Measurements from ENCODE around the gene LHX2.
"Not testable (repeated sequence)": the region's sequence is repeated elsewhere in the genome, so short reads cannot be mapped to it uniquely, and the experiment has no call there.

The LHX2 gene

GRCh38 chr9:124011460-124012301, at the start of gene LHX2:
Gene LHX2 (plus strand): TSS chr9:124011768. CDS start chr9:124012349, 581 bp downstream.
- peak; percentile 66 for DNase-seq
- Mint-ChIP-seq H3K9me3 (no peaks in the 10 kb centered on the region), H3K4me3 (peak within 1 kb of the TSS; percentile 27), H3K36me3 (ENCODE audit: low read depth) (no peaks in the 10 kb centered on the region), H3K27me3 (peaks cover 86% of the 10 kb centered on the region), H3K27ac (no peak within 1 kb of the TSS), H3K4me1 (ENCODE audit: low read depth) (peaks cover 44% of the 10 kb centered on the region)

DNA sequence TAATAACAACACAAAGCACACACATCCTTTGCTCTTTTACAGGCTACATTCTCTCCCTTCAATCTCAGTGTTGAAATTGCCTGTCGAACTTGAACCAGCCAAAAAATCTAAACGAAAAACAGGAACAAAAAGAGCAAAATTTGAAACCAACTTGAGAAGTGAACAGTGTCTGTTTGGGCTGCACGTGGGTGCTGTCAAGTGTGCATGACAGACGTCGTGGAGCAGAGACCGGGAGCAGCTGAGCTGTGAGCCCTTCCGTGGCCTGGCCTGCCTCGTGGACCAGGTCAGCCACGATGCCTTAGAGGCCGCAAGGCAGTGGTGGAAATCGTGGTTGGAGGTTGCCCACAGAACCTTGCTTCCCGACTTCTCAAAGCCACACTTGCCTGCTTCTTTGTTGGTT, 46.8 kb upstream of the LHX2 start:
- H3K9me3 Mint-ChIP-seq = no peaks in the 10 kb centered on the region
- no peaks in the 10 kb centered on the region for H3K36me3 Mint-ChIP-seq (ENCODE audit: low read depth)
- no peak overlapping the region for H3K4me3 Mint-ChIP-seq
- no peak overlapping the region for H3K27ac Mint-ChIP-seq
- H3K4me1 Mint-ChIP-seq (ENCODE audit: low read depth) = peaks cover 6% of the 10 kb centered on the region
- H3K27me3 Mint-ChIP-seq = peaks cover 75% of the 10 kb centered on the region
- no peak for DNase-seq

DNA sequence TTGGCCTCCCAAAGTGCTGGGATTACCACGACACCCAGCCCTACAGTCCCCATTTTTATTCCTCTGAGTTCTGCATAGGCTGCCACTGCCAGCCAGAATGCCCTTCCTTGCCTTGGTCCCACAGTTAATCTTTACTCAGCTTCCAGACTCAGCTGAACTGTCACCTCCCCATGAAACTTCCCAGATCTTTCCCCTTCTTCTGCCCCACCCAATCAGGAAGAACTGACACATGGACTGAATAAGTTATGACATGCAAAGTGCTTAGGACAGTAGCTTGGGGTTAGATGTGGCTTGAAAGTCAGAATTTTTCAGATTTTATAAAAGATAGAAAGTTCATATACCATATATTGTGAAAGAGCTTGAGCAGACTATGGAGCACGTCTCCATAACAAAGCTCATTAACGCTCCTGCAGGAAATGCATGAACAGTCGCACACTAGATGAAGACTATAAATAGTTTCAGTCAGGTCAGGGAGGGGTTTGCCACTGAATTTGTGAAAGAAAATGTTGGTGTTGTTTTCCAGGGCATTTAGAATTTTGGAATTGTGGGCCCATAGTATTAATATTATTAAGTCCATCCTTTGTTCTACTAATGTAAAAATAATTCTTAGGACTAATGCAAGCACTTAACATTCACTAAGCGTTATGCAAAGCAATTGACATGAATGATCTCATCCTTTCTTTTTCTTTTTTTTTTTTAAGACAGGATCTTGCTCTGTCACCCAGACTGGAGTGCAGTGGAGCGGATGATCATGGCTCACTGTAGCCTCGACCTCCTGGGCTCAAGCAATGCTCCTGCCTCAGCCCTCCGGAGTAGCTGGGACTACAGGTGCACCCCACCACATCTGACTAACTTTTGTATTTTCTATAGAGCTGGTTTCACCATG, 45.5 kb upstream of the LHX2 start:
- Mint-ChIP-seq H3K36me3 (ENCODE audit: low read depth) (no peaks in the 10 kb centered on the region), H3K4me3 (no peak overlapping the region), H3K27me3 (peaks cover 66% of the 10 kb centered on the region), H3K9me3 (no peaks in the 10 kb centered on the region), H3K27ac (no peak overlapping the region), H3K4me1 (ENCODE audit: low read depth) (peaks cover 6% of the 10 kb centered on the region)
- no peak for DNase-seq

DNA sequence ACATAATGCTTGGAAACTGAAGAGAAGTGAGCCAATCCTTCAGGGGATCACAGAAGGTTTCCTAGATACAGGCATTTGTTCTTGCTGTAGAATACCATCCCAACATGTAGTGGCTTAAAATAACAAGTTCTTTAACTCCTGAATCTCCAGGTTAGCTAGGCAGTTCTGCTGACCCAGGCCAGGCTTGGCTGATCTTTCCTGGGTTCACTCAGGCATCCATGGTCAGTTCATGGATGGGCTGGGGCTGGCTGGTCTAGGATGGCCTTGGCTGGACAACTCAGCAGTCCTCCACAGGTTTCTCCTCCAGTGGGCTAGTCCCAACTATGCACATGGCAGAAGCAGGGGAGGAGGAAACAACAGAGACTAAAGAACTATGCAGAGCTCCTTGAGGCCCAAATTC, 44.2 kb upstream of the LHX2 start:
- no peak overlapping the region for H3K27ac Mint-ChIP-seq

GRCh38 chr9:123972618-123973017, 39.0 kb upstream of the LHX2 start:
- no peak overlapping the region for H3K4me3 Mint-ChIP-seq
- H3K9me3 Mint-ChIP-seq = no peaks in the 10 kb centered on the region
- H3K27ac Mint-ChIP-seq = no peak overlapping the region
- H3K36me3 Mint-ChIP-seq (ENCODE audit: low read depth) = no peaks in the 10 kb centered on the region
- peaks cover 26% of the 10 kb centered on the region for H3K27me3 Mint-ChIP-seq
- H3K4me1 Mint-ChIP-seq (ENCODE audit: low read depth) = no peaks in the 10 kb centered on the region
- DNase-seq = no peak

More for the DNA sequence above, 44.2 kb upstream of the LHX2 start:
- Mint-ChIP-seq H3K4me1 (ENCODE audit: low read depth) (peaks cover 6% of the 10 kb centered on the region), H3K27me3 (peaks cover 55% of the 10 kb centered on the region), H3K36me3 (ENCODE audit: low read depth) (no peaks in the 10 kb centered on the region), H3K9me3 (no peaks in the 10 kb centered on the region), H3K4me3 (no peak overlapping the region)
- no peak for DNase-seq

DNA sequence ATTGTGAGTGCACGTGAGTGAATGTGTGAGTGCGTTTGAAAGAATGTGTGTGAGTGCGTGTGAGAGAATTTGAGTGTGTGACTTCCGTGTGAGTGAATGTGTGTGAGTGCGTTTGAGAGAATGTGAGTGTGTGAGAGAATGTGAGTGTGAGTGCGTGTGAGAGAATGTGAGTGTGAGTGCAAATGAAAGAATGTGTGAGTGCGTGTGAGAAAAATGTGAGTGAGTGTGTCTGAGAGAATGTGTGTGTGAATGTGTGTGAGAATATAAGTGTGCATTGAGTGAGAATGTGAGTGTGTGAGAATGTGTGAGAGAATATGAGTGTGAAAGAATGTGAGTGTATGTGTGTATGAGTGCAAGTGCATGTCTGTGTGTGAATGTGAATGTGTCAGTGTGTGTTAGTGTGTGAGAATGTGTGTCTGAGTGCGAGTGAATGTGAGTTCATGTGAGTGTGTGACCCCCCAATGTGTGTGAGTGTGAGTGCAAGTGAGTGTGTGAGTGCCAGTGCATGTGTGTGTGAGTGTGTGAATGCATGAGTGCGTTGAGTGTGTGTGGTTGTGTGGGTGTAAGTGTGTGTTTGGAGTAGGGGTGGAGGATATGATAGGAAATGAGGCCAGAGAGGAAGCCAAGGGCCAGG, 37.9 kb upstream of the LHX2 start:
- DNase-seq = no peak
- no peak overlapping the region for H3K27ac Mint-ChIP-seq
- no peaks in the 10 kb centered on the region for H3K4me1 Mint-ChIP-seq (ENCODE audit: low read depth)
- H3K9me3 Mint-ChIP-seq = no peaks in the 10 kb centered on the region
- no peaks in the 10 kb centered on the region for H3K36me3 Mint-ChIP-seq (ENCODE audit: low read depth)
- no peak overlapping the region for H3K4me3 Mint-ChIP-seq
- peaks cover 18% of the 10 kb centered on the region for H3K27me3 Mint-ChIP-seq

DNA sequence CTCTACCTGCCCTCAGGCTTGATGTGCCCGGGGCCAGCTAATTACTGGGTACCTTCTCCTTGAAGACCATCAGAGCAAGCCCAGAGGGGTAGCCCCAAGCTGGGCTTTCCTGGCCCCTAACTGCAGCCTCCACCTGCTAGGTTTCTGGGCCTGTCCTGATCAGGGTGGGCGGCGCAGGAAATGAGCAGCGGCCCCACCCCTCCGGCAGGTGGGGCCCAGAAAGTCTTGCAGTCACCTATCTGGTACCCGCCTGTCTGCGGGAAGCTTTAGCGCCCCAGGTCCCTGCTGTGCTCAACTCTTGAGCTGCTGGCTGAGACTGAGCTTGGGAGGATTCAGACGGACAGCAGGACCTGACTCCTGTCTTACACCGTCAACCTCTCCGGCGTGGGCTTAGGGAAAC, 37.1 kb upstream of the LHX2 start:
- H3K4me1 Mint-ChIP-seq (ENCODE audit: low read depth) = no peaks in the 10 kb centered on the region
- DNase-seq = no peak

GRCh38 chr9:123975871-123976270, 35.7 kb upstream of the LHX2 start:
- Mint-ChIP-seq H3K4me1 (ENCODE audit: low read depth) (no peaks in the 10 kb centered on the region), H3K4me3 (no peak overlapping the region), H3K27me3 (peaks cover 27% of the 10 kb centered on the region), H3K36me3 (ENCODE audit: low read depth) (no peaks in the 10 kb centered on the region), H3K9me3 (no peaks in the 10 kb centered on the region), H3K27ac (no peak overlapping the region)
- DNase-seq = no peak

More for the DNA sequence above, 37.1 kb upstream of the LHX2 start:
- H3K27me3 Mint-ChIP-seq = peaks cover 21% of the 10 kb centered on the region
- no peaks in the 10 kb centered on the region for H3K9me3 Mint-ChIP-seq
- H3K36me3 Mint-ChIP-seq (ENCODE audit: low read depth) = no peaks in the 10 kb centered on the region
- no peak overlapping the region for H3K4me3 Mint-ChIP-seq
- no peak overlapping the region for H3K27ac Mint-ChIP-seq

- not testable (repeated sequence) for H3K36me3 Mint-ChIP-seq (ENCODE audit: low read depth); DNase-seq; H3K9me3 Mint-ChIP-seq; H3K27ac Mint-ChIP-seq; H3K4me3 Mint-ChIP-seq; H3K4me1 Mint-ChIP-seq (ENCODE audit: low read depth)
- peaks cover 33% of the 10 kb centered on the region for H3K27me3 Mint-ChIP-seq
Observed at GRCh38 chr9:123976579-123976978, 35.0 kb upstream of the LHX2 start.

GRCh38 chr9:123978981-123979380, 32.6 kb upstream of the LHX2 start:
- no peaks in the 10 kb centered on the region for H3K9me3 Mint-ChIP-seq
- no peaks in the 10 kb centered on the region for H3K4me1 Mint-ChIP-seq (ENCODE audit: low read depth)
- H3K36me3 Mint-ChIP-seq (ENCODE audit: low read depth) = no peaks in the 10 kb centered on the region
- H3K4me3 Mint-ChIP-seq = no peak overlapping the region
- no peak overlapping the region for H3K27ac Mint-ChIP-seq
- no peak for DNase-seq
- peaks cover 40% of the 10 kb centered on the region for H3K27me3 Mint-ChIP-seq

- H3K36me3 Mint-ChIP-seq (ENCODE audit: low read depth) = no peaks in the 10 kb centered on the region
- H3K27ac Mint-ChIP-seq = no peak overlapping the region
- no peak for DNase-seq
- H3K4me3 Mint-ChIP-seq = no peak overlapping the region
- H3K9me3 Mint-ChIP-seq = no peaks in the 10 kb centered on the region
- H3K4me1 Mint-ChIP-seq (ENCODE audit: low read depth) = peaks cover 3% of the 10 kb centered on the region
- peaks cover 53% of the 10 kb centered on the region for H3K27me3 Mint-ChIP-seq
Observed at GRCh38 chr9:123982535-123982934, 29.0 kb upstream of the LHX2 start.

GRCh38 chr9:123983047-123983446, 28.5 kb upstream of the LHX2 start:
- H3K36me3 Mint-ChIP-seq (ENCODE audit: low read depth) = no peaks in the 10 kb centered on the region
- no peak overlapping the region for H3K27ac Mint-ChIP-seq
- H3K9me3 Mint-ChIP-seq = no peaks in the 10 kb centered on the region
- peaks cover 3% of the 10 kb centered on the region for H3K4me1 Mint-ChIP-seq (ENCODE audit: low read depth)
- H3K27me3 Mint-ChIP-seq = peaks cover 55% of the 10 kb centered on the region
- DNase-seq = no peak
- H3K4me3 Mint-ChIP-seq = no peak overlapping the region

DNA sequence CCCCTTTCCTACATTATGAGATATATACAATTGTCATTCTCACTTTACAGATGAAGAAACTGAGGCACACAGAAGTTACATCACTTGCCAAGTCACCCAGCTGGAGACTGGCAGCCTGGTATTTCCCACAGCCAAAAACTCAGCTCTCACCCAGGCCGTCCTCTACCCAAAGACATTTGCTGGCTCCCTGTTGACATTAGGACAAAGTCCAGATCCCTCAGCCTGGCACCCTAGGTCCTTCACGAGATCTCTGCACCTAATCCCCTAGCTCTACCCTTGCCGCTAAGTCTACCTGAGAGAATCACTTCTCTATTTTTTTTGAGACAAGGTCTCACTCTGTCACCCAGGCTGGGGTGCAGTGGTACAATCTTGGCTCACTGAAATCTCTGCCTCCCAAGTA, 26.8 kb upstream of the LHX2 start:
- Mint-ChIP-seq H3K27me3 (peaks cover 51% of the 10 kb centered on the region), H3K9me3 (no peaks in the 10 kb centered on the region), H3K27ac (no peak overlapping the region), H3K4me1 (ENCODE audit: low read depth) (peaks cover 3% of the 10 kb centered on the region), H3K4me3 (no peak overlapping the region), H3K36me3 (ENCODE audit: low read depth) (no peaks in the 10 kb centered on the region)
- no peak for DNase-seq

DNA sequence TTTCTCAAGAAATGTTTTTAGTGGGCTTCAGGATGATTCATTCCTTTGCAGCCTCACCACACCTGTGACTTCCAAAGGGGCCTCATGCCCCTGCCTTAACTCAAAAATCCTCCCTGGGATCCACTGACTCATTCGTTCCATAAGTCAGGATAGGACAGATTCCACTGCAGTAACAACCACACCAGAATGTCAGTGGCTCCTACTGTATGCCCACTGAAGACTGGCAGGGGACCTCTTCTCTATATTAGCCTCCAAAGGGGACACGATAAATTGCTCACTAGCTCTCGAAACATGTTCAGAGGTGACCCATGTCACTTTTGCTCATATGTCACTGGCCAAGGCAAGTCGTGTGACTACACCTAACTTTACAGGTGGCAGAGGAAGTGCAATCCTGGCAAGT, 25.7 kb upstream of the LHX2 start:
- Mint-ChIP-seq H3K36me3 (ENCODE audit: low read depth) (no peaks in the 10 kb centered on the region), H3K27ac (no peak overlapping the region), H3K4me1 (ENCODE audit: low read depth) (peaks cover 3% of the 10 kb centered on the region), H3K9me3 (no peaks in the 10 kb centered on the region), H3K4me3 (no peak overlapping the region), H3K27me3 (peaks cover 50% of the 10 kb centered on the region)
- DNase-seq = no peak

All from activated T-cell treated with anti-CD3 and anti-CD28 coated beads, Interleukin-2, amount 50 U/mL, for 24 hours (primary cell).